HG03066 (cell line): Measurements from ENCODE around the gene ELFN1.

Experiments
- ATAC-seq: cut with Tn5 transposase; IDR thresholded peaks from one replicate; pipeline ENCODE4 v1.9.1; 2021; ENCODE audit warnings: low read depth; ENCODE audit not compliant: unreplicated experiment

The ELFN1 gene

GRCh38 chr7:1720326-1720725 is 50.2 kb downstream of the ELFN1 start:
- ATAC-seq = no peak

GRCh38 chr7:1721047-1721690 is 51.1 kb downstream of the ELFN1 start:
- no peak for ATAC-seq

- no peak for ATAC-seq
Measured at GRCh38 chr7:1723254-1723653, 53.2 kb downstream of the ELFN1 start.

- no peak for ATAC-seq
Measured at GRCh38 chr7:1724118-1724910, 54.2 kb downstream of the ELFN1 start.

GRCh38 chr7:1725199-1725690 is 55.2 kb downstream of the ELFN1 start:
- no peak for ATAC-seq

GRCh38 chr7:1725766-1726630 is 55.9 kb downstream of the ELFN1 start:
- no peak for ATAC-seq

GRCh38 chr7:1727079-1727478 is 57.0 kb downstream of the ELFN1 start:
- no peak for ATAC-seq

- ATAC-seq = no peak
Measured at GRCh38 chr7:1727812-1728570, 57.9 kb downstream of the ELFN1 start.

GRCh38 chr7:1729183-1729582 is 59.1 kb downstream of the ELFN1 start:
- no peak for ATAC-seq

- ATAC-seq = no peak
Measured at GRCh38 chr7:1729773-1730172, 59.7 kb downstream of the ELFN1 start.

GRCh38 chr7:1732072-1732471 is 62.0 kb downstream of the ELFN1 start:
- ATAC-seq = no peak

GRCh38 chr7:1732645-1733044 is 62.6 kb downstream of the ELFN1 start:
- ATAC-seq = no peak

- no peak for ATAC-seq
Measured at GRCh38 chr7:1733206-1733907, 63.3 kb downstream of the ELFN1 start.

GRCh38 chr7:1733908-1734730 is 64.0 kb downstream of the ELFN1 start:
- ATAC-seq = no peak

GRCh38 chr7:1735262-1735661 is 65.2 kb downstream of the ELFN1 start:
- ATAC-seq = no peak

GRCh38 chr7:1735806-1736483 is 65.9 kb downstream of the ELFN1 start:
- no peak for ATAC-seq

GRCh38 chr7:1736484-1736817 is 66.4 kb downstream of the ELFN1 start:
- no peak for ATAC-seq

GRCh38 chr7:1736830-1737229 is 66.8 kb downstream of the ELFN1 start:
- no peak for ATAC-seq
